Activated CD4-positive, alpha-beta memory T cell treated with anti-CD3 and anti-CD28 coated beads for 36 hours (primary cell): ENCODE data around the gene TUBB4A. TPM values are rescaled to one million over a fixed set of nuclear protein-coding genes. Genes with fewer than 3 reads are reported as not detected.

ENCODE experiments used
- CTCF ChIA-PET: fragments of 350-600 bp; sonication (Branson Sonifier 250); formaldehyde crosslinking; loops from one replicate; lab custom pipeline; 2021; ENCODE audit warnings: antibody characterized with exemption, inconsistent platforms; lab: Charles Lee
- POLR2A ChIA-PET: fragments of 350-600 bp; sonication (Branson Sonifier 250); formaldehyde crosslinking; loops from one replicate; lab custom pipeline; 2021; ENCODE audit warnings: antibody characterized with exemption; lab: Charles Lee
- DNase-seq: peaks from one replicate; pipeline ENCODE4 v3.0.0-alpha.2; 2020
- H3K27ac Mint-ChIP-seq: one replicate; pipeline ENCODE4 v1.8.0; 2021; ENCODE audit warnings: mixed read lengths
- H3K27me3 Mint-ChIP-seq: one replicate; pipeline ENCODE4 v1.8.0; 2021; ENCODE audit warnings: mixed read lengths
- H3K36me3 Mint-ChIP-seq: one replicate; pipeline ENCODE4 v1.8.0; 2021; ENCODE audit warnings: mixed read lengths
- H3K4me1 Mint-ChIP-seq: one replicate; pipeline ENCODE4 v1.8.0; 2021; ENCODE audit warnings: low read depth, mixed read lengths
- H3K4me3 Mint-ChIP-seq: one replicate; pipeline ENCODE4 v1.8.0; 2021; ENCODE audit warnings: mild to moderate bottlenecking, mixed read lengths
- H3K9me3 Mint-ChIP-seq: one replicate; pipeline ENCODE4 v1.8.0; 2021; ENCODE audit warnings: mixed read lengths
- intact Hi-C: fragments of 100-400 bp; cut with micrococcal nuclease; formaldehyde crosslinking; loops from one replicate; pipeline ENCODE4 v1.15.1; 2023
- total RNA-seq, 2 experiments: library from RNA; stranded (reverse); gene quantifications; one replicate each; pipeline ENCODE4 v1.2.3, GENCODE V29; 2021

Gene TUBB4A
- total RNA-seq, 2 experiments from 2014 or later = 8.3 to 11.2 TPM

DNA sequence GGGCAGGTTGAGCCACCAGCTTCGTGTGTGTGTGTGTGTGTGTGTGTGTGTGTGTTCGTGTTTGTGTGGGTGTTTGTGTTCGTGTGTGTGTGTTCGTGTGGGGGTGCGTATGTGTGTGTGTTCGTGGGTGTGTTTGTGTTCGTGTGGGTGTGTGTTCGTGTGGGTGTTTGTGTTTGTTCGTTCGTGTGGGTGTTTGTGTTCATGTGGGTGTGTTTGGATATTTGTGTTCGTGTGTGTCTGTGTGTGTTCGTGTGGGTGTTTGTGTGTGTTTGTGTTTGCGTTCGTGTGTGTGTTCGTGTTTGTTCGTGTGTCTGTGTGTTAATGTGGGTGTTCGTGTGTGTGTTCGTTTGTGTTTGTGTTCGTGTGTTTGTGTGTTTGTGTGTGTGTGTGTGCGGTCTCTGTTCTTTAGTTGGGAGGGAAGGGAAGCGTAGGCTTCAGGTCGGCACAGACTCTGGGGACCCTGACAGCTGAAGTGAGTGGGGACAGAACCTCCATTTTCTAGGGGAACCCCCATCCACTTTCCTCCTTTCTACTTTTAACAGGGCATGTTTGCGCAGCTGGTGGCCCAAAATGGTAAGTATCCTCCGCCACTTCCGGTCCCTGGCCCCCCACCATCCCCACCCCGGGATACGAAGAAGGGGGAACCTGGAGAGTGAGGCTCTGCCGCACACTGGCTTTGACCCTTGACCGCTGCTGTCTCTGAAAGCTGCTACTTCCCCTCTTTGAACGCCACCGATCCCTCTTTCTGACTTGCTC is 30.3 kb upstream of the TUBB4A start:
- POLR2A ChIA-PET = no interaction called here
- DNase-seq = peak; percentile 43
- peak overlapping the region; percentile 78 for H3K4me3 Mint-ChIP-seq
- peaks cover 24% of the 10 kb centered on the region for H3K27me3 Mint-ChIP-seq
- H3K9me3 Mint-ChIP-seq = no peaks in the 10 kb centered on the region
- H3K36me3 Mint-ChIP-seq = peaks cover 3% of the 10 kb centered on the region
- CTCF ChIA-PET = interaction anchor here (0.5 to 1.1 kb wide), 2 partner anchors 16 to 30 kb away, joined by 4 read pairs; no protein-coding TSS in a partner anchor
- H3K4me1 Mint-ChIP-seq = peaks cover 41% of the 10 kb centered on the region
- intact Hi-C loops = loop anchor here (5.0 kb wide), 1 partner anchor 60 kb away; the partner anchor contains the start of gene CD70
- H3K27ac Mint-ChIP-seq = no peak overlapping the region

DNA sequence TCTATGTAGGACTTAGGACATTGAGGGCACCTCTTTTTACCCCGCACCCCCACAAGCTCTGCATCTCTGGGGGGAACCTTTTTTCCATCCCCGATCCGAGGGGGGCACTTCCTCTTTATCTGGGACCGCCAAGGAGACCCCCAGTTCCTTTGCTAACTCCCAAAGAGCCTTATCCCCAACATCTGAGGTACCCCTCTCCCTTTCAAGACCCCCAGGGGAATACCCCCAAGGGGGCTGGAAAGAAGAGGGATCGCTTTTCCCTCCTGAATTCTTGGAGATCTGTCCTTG is 29.8 kb upstream of the TUBB4A start:
- intact Hi-C loops = loop anchor here (5.0 kb wide), 1 partner anchor 60 kb away; the partner anchor contains the start of gene CD70
- Mint-ChIP-seq H3K36me3 (peaks cover 3% of the 10 kb centered on the region), H3K27me3 (peaks cover 24% of the 10 kb centered on the region), H3K9me3 (no peaks in the 10 kb centered on the region), H3K27ac (no peak overlapping the region), H3K4me1 (peaks cover 38% of the 10 kb centered on the region), H3K4me3 (peak overlapping the region; percentile 78)
- ChIA-PET CTCF (interaction anchor here (0.5 to 1.1 kb wide), 2 partner anchors 15 to 30 kb away, joined by 4 read pairs; no protein-coding TSS in a partner anchor), POLR2A (no interaction called here)
- DNase-seq = no peak

DNA sequence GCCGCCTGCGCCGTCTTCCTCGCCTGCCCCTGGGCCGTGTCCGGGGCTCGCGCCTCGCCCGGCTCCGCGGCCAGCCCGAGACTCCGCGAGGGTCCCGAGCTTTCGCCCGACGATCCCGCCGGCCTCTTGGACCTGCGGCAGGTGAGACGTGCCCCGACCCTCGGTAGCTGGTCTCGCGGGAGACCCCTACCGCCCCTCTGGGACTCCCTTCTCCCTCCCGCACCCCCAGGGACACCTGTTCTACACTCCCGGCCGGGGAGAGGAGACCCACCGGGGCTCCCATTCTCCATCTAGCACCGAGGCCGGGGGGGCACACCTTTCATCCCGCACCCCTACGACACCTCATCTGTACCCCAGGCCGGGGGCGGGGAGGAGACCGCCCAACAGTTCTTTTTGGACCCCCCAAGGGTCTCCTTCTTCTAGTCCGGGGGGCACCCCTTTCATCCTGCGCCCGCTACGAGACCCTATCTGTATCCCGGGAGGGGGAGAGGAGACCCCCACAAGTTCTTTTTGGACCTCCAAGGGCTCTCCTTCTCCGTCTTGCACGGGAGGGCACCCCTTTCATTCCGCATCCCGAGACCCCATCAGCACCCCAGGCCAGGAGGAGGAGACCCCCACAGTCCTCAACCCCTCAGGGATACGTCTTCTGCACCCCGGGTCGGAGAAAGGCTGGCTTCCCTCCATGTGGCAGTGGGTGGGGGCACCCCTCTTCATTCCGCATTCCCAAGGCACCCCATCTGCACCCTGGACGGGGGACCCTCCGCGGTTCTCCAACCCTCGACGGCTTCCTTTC is 29.2 kb upstream of the TUBB4A start:
- Mint-ChIP-seq H3K9me3 (no peaks in the 10 kb centered on the region), H3K4me1 (peaks cover 35% of the 10 kb centered on the region), H3K27me3 (peaks cover 24% of the 10 kb centered on the region), H3K4me3 (peak overlapping the region; percentile 78), H3K36me3 (peaks cover 3% of the 10 kb centered on the region), H3K27ac (no peak overlapping the region)
- no peak for DNase-seq
- CTCF ChIA-PET = interaction anchor here (0.7 to 1.1 kb wide), 2 partner anchors 15 to 102 kb away, joined by 3 to 4 read pairs; no protein-coding TSS in a partner anchor
- intact Hi-C loops = loop anchor here (5.0 kb wide), 1 partner anchor 61 kb away; the partner anchor contains the start of gene CD70
- POLR2A ChIA-PET = no interaction called here

DNA sequence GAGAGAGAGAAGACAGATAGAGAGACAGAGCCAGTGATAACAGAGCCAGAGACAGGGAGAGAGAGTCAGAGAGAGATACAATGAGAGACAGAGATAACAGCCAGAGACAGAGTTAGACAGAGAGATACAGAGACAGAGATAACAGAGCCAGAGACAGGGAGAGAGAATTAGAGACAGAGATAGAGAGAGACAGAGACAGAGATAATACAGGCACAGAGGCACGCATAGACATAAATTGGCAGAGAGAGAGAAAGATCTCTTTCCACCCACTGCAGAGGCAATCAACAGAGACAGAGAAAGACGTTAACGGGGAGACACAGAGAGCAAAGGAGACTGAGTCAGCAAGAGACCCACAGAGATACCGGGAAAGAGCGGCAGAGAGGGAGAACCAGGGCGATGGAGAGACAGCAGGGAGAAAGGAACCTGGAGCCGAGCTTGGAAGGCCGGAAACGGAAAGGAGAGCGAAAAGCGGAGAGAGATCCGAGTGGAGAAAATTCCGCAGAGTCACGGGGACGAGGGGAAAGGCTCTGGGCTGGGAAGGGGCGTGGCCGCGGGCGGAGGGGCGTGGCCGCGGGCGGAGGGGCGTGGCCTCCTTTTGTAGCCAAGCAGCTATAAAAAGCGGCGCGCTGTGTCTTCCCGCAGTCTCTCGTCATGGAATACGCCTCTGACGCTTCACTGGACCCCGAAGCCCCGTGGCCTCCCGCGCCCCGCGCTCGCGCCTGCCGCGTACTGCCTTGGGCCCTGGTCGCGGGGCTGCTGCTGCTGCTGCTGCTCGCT is 28.5 kb upstream of the TUBB4A start, which contains the start of gene TNFSF9:
TNFSF9 (plus strand) TSS at position 641 of the 777 bp plus-strand sequence; CDS start at position 652, 11 bp downstream.
- H3K27me3 Mint-ChIP-seq = peaks cover 24% of the 10 kb centered on the region
- intact Hi-C loops = loop anchor here (5.0 kb wide), 1 partner anchor 62 kb away; the partner anchor contains the start of gene CD70
- no peaks in the 10 kb centered on the region for H3K9me3 Mint-ChIP-seq
- no peaks in the 10 kb centered on the region for H3K36me3 Mint-ChIP-seq
- peak within 1 kb of the TSS; percentile 78 for H3K4me3 Mint-ChIP-seq
- peak; percentile 87 for DNase-seq
- ChIA-PET POLR2A (no interaction called here), CTCF (interaction anchor here (0.7 kb wide), 1 partner anchor 103 kb away, joined by 3 read pairs; no protein-coding TSS in a partner anchor)
- H3K27ac Mint-ChIP-seq = peak within 1 kb of the TSS; percentile 40
- H3K4me1 Mint-ChIP-seq = peaks cover 28% of the 10 kb centered on the region

DNA sequence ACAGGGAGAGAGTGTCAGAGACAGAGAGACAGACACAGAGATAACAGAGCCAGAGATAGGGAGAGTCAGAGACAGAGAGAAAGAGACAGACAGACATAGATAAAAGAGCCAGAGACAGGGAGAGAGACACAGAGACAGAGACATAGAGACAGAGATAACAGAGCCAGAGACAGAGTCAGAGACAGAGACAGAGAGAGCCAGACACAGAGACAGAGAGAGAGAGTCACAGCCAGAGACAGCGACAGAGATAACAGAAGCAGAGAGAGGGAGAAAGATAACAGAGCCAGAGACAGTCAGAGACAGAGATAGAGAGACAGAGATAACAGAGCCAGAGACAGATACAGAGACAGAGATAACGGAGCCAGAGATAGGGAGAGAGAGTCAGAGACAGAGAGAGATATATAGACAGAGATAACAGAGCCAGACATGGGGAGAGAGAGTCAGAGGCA is 27.9 kb upstream of the TUBB4A start:
- peak overlapping the region; percentile 78 for H3K4me3 Mint-ChIP-seq
- intact Hi-C loops = loop anchor here (5.0 kb wide), 1 partner anchor 62 kb away; the partner anchor contains the start of gene CD70
- H3K27me3 Mint-ChIP-seq = peaks cover 23% of the 10 kb centered on the region
- ChIA-PET POLR2A (no interaction called here), CTCF (no interaction called here)
- peaks cover 27% of the 10 kb centered on the region for H3K4me1 Mint-ChIP-seq
- no peaks in the 10 kb centered on the region for H3K36me3 Mint-ChIP-seq
- DNase-seq = no peak
- H3K27ac Mint-ChIP-seq = peak overlapping the region; percentile 40
- H3K9me3 Mint-ChIP-seq = no peaks in the 10 kb centered on the region

DNA sequence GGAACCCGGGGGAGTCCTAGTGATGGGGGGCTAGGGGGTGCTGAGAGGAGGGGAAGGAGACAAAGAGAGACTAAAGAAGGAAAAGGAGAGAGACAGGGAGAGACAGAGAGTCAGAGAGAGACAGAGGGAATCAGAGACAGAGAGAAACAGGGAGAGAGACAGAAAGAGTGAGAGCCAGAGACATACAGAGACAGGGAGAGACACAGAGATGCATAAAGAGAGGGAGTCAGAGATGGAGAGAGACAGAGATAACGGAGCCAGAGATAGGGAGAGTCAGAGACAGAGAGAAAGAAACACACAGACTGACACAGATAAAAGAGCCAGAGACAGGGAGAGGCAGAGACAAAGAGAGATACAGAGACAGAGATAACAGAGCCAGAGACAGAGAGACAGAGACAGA is 27.2 kb upstream of the TUBB4A start:
- Mint-ChIP-seq H3K4me1 (peaks cover 27% of the 10 kb centered on the region), H3K36me3 (no peaks in the 10 kb centered on the region), H3K27me3 (peaks cover 19% of the 10 kb centered on the region), H3K4me3 (no peak overlapping the region), H3K27ac (no peak overlapping the region), H3K9me3 (no peaks in the 10 kb centered on the region)
- intact Hi-C loops = no loop called here
- ChIA-PET CTCF (interaction anchor here (1.1 kb wide), 1 partner anchor 104 kb away, joined by 3 read pairs; no protein-coding TSS in a partner anchor), POLR2A (no interaction called here)
- no peak for DNase-seq

DNA sequence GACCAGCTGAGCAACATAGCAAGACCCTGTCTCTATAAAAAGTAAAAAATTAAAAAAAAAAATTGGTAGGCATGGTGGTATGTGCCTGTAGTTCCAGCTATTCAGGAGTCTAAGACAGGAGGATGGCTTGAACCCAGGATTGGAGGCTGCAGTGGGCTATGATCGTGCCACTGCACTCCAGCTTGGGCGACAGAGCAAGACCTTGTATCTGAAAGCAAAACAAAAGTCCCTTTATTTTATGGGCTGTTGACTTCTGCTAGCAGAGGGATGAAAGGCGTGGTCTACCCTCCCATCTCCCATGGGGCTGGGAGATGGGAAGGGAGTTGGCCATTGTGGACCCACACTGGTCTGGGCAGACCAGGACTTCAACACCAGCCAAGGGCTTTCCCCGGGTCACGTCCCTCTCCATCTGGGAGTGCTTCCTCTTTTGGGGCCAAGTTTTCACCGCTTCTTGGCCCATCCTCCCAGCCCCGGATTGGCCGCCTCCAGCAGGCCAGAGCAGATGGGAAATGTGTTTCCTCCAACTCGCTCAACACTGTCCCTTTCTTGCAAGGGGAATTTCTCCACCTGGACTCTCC is 26.5 kb upstream of the TUBB4A start:
- no peak for DNase-seq
- CTCF ChIA-PET = interaction anchor here (1.1 to 1.5 kb wide), 2 partner anchors 12 to 105 kb away, joined by 3 read pairs; no protein-coding TSS in a partner anchor

DNA sequence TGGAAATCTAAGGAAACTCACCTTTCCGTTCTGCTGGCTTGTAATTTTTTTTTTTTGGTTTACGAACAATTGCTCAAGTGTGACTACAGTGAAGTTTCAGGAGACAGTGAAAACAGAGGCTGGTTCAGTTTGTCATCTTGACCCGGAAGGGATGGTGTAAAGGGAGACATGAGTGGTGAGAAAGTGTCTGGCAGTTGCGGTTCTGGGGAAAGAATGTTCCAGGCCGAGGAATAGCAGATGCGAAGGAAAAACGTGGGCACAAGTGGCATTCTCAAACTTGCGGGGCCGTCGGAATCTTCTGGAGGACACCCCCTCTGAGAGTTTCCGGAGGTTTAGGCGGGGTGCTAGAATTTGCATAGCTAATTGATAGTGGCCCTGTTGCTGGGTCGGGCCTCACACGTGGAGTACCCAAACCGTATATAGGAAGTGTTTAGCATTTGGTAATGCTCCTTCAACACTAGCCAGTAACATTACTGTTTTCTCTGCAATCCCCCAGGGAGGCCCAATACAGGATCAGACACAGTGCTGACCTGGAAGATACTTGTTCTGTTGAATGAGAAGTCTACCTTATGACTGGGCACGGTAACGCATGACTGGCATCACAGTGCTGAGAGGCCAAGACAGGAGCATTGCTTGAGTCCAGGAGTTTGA is 25.9 kb upstream of the TUBB4A start:
- CTCF ChIA-PET = interaction anchor here (1.5 kb wide), 1 partner anchor 11 kb away, joined by 3 read pairs; no protein-coding TSS in a partner anchor
- POLR2A ChIA-PET = no interaction called here
- peaks cover 27% of the 10 kb centered on the region for H3K4me1 Mint-ChIP-seq
- no peak overlapping the region for H3K27ac Mint-ChIP-seq
- intact Hi-C loops = no loop called here
- no peaks in the 10 kb centered on the region for H3K9me3 Mint-ChIP-seq
- H3K27me3 Mint-ChIP-seq = peaks cover 16% of the 10 kb centered on the region
- no peak for DNase-seq
- no peak overlapping the region for H3K4me3 Mint-ChIP-seq
- no peaks in the 10 kb centered on the region for H3K36me3 Mint-ChIP-seq

More for the DNA sequence above, 26.5 kb upstream of the TUBB4A start:
- peaks cover 27% of the 10 kb centered on the region for H3K4me1 Mint-ChIP-seq
- no peak overlapping the region for H3K4me3 Mint-ChIP-seq
- H3K27me3 Mint-ChIP-seq = peaks cover 16% of the 10 kb centered on the region
- no peaks in the 10 kb centered on the region for H3K9me3 Mint-ChIP-seq
- H3K27ac Mint-ChIP-seq = no peak overlapping the region
- intact Hi-C loops = no loop called here
- no peaks in the 10 kb centered on the region for H3K36me3 Mint-ChIP-seq
- POLR2A ChIA-PET = no interaction called here

DNA sequence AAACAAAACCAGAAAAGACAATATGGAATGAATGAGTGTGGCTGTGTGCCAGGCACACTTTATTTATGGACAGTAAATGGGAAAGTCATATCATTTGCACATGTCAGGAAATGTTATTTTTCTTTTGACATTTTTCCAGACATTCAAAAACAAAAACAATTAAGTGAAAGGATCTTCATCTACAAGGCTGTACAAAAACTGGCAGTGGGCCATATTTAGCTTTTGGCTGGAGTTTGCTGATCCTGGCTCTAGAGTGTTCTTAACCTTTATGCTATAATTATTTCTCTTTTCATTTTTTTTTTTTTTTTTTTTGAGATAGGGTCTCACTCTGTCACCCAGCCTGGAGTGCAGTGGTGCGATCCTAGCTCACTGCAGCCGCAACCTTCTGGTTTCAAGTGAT is 22.2 kb upstream of the TUBB4A start:
- no peak for DNase-seq
- H3K4me1 Mint-ChIP-seq = peaks cover 17% of the 10 kb centered on the region
- no peak overlapping the region for H3K27ac Mint-ChIP-seq
- intact Hi-C loops = no loop called here
- CTCF ChIA-PET = no interaction called here
- POLR2A ChIA-PET = interaction anchor here (0.7 kb wide), 2 partner anchors 96 to 145 kb away, joined by 3 read pairs; no protein-coding TSS in a partner anchor
- no peaks in the 10 kb centered on the region for H3K9me3 Mint-ChIP-seq
- H3K27me3 Mint-ChIP-seq = peaks cover 2% of the 10 kb centered on the region
- H3K4me3 Mint-ChIP-seq = no peak overlapping the region
- H3K36me3 Mint-ChIP-seq = no peaks in the 10 kb centered on the region

DNA sequence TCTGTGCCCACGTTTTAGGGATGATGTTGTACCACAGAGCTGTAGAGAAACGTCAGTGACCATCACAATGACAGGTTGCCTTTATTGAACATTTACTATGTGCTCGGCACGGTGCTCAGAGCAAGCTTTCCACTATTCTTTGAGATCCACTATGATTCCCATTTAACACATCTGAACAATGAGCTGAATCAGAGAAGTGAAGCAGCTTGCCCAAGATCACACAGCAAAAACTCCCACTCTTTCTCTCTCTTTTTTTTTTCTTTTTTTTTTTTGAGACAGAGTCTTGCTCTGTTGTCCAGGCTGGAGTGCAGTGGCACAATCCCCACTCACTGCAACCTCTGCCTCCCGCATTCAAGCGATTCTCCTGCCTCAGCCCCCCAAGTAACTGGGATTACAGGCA is 20.6 kb upstream of the TUBB4A start:
- H3K4me3 Mint-ChIP-seq = no peak overlapping the region
- no peak for DNase-seq
- no peaks in the 10 kb centered on the region for H3K36me3 Mint-ChIP-seq
- no peak overlapping the region for H3K27ac Mint-ChIP-seq
- ChIA-PET CTCF (interaction anchor here (1.4 to 1.6 kb wide), 2 partner anchors 108 to 111 kb away, joined by 3 to 6 read pairs; no protein-coding TSS in a partner anchor), POLR2A (interaction anchor here (0.6 kb wide), 1 partner anchor 1306 kb away, joined by 3 read pairs; no protein-coding TSS in a partner anchor)
- H3K27me3 Mint-ChIP-seq = peaks cover 2% of the 10 kb centered on the region
- intact Hi-C loops = no loop called here
- no peaks in the 10 kb centered on the region for H3K9me3 Mint-ChIP-seq
- peaks cover 31% of the 10 kb centered on the region for H3K4me1 Mint-ChIP-seq
